GM21619 (cell line): ENCODE data around the gene IZUMO3.
"Not testable (repeated sequence)": the region's sequence is repeated elsewhere in the genome, so short reads cannot be mapped to it uniquely, and the experiment has no call there.

ENCODE experiments used
- ATAC-seq: cut with Tn5 transposase; IDR thresholded peaks from one replicate; pipeline ENCODE4 v1.9.1; 2021; ENCODE audit not compliant: unreplicated experiment

The IZUMO3 gene, protein sequence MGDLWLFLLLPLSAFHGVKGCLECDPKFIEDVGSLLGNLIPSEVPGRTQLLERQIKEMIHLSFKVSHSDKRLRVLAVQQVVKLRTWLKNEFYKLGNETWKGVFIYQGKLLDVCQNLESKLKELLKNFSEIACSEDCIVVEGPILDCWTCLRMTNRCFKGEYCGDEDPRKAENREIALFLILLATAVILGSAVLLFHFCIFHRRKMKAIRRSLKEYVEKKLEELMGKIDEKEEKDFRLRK

DNA sequence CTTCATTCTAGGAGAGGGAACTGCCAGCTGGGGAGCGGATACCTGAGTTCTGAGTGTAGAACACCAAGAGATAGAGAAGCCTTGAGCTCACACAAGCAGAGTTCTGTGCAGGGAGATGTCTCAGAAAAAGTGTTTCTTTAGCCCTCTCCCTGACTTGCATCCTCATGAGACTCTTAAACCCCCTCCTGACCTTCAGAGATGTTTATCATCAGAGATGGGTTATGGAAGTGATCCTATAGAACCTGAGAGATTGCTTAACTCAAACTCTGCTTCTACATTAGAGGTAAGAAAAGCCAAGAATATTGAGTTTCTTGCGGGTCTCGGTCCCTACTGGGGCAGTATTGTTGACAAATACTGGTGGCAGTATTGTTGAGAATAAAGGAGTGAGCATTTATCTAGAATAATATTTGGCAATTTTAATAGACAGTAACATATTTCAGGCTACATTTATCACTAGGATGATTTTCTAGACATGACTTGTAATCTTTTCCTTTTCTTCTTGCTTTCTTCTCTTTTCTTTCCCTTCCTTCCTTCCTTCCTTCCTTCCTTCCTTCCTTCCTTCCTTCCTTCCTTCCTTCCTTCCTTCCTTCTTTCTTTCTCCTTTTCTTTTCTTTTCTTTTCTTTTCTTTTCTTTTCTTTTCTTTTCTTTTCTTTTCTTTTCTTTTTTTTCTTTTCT lies at the start of gene IZUMO3:
IZUMO3 (minus strand) TSS at position 51 of the 676 bp plus-strand sequence. CDS start 248 bp downstream, outside the sequence.
- ATAC-seq, result no peak

DNA sequence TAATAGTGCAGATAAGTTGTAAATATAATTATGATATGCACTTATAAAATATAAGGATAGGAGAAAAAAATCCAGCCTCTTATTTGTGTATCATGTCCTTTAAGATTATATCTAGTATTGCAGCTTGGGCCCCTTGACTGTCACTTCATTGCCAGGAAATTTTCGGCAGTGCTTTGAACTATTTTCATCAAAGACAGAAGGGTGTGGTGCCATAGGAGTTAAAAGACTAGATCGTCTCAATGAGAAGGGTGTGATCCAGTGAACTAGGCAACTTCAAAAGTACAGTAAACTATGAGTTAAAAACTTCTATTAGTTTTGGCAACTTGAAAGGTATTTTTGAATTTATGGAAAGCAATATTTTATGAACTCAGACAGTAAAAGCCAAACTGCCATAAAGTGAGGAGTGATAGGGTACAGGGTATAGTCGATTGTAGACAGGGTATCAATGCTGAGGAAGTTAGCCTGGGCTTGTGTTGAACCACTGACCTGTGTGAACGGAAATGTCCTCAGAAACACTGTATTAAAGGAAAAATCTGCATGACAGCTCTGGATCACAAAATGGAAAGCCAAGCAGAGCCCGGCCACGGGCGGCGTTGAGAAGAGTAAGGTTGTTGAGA lies 48.6 kb upstream of the IZUMO3 start:
- no peak for ATAC-seq

DNA sequence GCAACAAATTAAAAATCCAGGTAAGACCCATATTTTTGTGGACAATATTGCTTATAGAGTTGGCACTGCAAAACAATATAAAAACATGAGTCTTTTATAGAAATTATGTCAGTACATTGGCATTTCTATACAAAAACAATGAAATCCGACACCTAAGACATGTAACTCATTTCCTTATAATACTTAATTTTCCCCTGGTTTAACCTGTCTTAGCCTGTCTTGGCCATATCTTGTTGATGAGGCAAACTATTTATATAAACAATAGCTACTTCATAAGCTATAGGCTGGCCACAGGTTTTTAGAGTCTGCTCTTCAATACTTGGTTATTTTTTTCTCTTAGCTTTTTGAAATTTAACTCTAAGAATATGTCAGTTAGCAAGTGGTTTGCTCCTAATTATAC lies 44.7 kb upstream of the IZUMO3 start:
- ATAC-seq, result no peak

DNA sequence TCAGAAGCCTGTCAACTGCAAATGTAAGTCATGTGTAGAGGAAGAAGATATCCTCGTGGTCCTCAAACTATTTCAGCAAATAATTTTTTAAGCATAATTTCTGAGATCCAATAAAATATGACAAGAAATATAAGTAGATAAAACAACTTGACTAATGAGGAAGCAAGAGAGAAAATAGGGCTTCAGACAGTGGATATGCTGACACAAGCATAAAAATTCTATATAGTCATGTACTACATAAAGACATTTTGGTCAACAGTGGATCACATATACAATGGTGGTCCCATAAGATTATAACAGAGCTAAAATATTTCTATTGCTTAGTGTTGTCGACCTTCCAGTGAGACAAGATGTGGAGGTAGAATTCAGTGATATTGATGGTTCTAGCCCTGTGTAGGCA lies 42.2 kb upstream of the IZUMO3 start:
- ATAC-seq, result no peak

DNA sequence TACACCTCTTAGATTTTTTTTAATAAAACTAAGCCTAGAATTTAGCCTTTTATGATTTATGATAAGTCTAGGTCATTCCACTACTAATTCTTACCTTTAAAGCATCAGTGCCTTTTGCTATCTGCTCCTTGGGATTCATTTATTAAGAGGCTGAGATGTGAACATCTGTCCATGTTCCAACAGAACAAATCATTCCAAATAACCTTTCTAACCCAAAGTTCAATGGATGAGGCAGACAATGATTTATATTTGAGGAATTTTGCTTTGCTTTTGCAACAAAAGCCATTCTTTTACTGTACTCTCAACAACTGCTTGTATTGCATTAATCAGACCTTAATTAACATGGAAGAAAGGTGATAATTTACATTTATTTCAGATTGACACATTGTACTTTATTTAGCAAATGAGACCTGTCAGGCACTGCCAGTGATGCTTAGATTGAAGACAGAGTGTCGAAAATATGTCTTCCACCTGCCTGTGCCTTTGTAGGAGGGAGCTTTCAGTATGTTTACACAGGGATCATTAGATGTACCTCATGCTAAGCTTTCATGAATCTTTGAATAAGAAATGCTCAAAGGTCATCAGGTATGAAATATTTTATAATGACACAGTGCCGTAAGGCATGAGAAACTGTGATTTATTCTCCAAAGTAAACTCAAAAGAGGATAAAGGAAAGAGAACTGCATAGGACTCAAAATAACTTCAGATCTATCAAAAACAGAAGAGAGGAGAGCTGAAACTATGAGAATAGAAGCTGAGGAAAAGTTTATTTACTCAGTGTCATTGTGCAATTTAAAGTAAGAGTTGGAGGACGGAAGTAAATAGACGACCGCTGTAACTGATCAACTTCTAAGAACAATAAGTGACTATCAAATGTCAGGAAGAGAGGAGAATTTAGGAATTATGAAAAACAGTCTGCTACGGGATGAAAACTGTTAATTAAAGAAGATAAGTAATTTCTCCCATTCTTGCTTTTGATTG lies 36.7 kb upstream of the IZUMO3 start:
- no peak for ATAC-seq

DNA sequence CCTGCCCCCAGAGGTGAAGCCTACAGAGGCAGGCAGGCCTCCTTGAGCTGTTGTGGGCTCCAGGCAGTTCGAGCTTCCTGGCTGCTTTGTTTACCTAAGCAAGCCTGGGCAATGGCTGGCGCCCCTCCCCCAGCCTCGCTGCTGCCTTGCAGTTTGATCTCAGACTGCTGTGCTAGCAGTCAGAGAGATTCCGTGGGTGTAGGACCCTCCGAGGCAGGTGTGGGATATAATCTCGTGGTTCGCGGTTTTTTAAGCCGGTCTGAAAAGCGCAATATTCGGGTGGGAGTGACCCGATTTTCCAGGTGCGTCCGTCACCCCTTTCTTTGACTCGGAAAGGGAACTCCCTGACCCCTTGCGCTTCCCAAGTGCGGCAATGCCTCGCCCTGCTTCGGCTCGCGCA lies 34.3 kb upstream of the IZUMO3 start:
- ATAC-seq, result not testable (repeated sequence)

DNA sequence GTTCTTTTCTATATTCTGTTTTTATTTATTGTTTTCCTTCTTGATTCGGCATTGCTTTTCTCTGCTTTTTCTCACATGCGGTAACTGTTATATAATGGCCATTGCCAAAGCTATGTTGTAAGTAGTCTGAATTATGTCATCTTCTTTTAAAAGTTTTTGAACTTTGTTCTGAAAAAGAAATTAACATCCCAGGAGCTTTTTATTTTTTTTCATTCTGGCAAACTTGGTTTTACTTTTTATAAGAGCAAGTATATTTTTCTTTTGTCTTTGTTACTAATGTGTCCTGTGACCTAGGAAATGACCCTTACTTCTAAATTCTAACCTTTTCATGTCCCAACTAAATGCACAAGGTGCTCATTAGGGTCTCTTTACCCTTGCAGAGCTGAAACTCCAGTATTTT lies 26.7 kb upstream of the IZUMO3 start:
- ATAC-seq, result no peak

DNA sequence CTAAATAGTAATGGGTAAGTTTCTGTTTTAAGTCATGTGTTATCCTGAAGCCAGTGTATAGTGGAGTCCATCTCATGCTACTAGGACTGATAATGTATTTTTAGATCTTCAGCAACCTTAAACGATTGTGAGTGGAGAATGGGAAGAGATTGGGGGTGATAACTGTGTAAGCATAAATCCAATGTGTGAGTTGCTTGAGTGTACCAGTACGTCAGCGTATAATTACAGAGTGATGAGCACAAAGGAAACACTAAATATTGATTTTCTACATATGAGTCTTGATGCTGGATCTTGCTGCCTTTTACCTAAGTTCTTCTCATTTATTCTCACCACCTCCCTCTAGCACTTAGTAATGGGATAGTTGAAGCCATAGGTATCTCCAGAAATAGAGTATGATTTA lies 16.3 kb upstream of the IZUMO3 start:
- no peak for ATAC-seq

DNA sequence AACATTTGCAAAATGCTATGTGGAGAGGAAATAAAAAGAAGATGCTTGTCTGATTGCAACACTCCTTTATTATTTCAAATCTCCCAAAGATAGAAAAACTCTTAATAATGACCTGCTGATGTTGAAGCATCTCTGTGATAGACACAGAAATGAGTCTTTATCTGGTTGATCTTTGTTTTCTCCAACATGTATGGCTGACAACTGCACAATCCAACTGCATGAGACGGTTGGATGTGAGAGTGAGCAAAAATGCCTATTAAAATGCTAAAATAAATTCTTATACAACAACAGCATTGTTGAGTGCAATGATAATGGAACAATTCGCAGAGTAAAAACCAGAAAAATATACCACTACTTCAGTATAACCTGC lies 7.5 kb upstream of the IZUMO3 start:
- no peak for ATAC-seq

DNA sequence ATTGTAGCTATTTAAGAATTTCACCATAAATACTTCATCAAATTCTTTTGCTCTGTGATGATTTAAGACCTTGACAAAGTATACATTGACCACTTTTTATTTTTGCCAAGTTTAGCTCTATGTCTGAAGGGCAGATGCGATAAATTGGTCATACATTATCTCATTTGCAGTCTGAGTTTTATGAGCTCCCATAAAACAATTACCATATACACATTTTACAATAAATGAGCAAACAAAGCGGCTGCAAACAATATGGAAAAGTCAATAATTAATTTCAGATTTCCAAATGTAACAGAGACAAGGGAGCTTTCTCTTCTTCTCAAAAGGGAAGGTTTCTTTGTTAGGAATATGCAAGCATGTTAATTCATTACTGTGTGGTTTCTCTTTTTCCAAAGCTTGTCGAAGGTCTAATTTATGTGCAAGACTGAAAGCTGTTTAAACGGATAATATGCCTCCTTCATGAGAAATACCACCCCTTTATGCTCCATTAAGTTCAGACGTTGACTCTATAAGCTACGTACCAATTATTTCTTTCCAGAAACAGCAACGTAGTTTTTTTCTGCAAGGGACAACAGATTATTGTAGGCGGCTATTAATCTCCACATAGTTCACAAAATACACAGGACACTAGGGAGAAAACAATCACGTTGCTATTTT lies 7.0 kb upstream of the IZUMO3 start:
- ATAC-seq, result no peak

DNA sequence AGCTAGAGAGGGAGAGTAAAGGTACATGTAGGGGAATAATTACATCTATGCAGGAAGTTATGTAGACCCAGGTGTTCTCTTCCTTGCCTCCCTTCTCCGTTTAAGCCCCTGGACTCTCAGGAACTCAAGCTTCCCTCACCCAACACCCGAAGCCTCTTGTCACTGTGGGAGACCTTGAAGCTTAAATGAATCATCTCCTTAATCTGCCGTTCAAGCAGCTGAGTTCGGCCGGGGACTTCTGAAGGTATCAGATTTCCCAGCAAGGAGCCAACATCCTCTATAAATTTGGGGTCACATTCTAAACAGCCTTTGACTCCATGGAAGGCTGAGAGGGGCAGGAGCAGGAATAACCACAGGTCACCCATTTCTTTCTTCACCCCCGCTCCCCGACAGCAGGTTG lies 412 bp downstream of the IZUMO3 start:
- ATAC-seq, result no peak

DNA sequence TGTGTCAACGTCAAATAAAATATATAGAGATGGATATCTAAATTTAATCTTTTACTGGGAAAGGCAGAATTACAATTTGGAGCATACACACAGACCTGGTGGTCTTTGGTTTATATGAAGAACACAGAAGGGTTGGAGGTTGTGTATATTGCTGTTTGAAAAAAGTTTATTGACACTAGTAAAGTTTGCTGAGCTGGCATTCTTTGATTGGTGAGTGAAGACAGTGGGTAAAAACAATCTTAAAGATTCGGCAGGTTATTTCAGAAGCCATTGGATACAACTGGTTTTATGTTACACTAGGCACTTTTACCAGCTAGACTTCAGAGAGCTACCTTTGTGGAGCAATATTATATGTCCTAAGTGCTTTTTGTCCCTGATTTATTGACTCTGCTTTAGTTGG lies 27.2 kb downstream of the IZUMO3 start:
- ATAC-seq, result no peak

DNA sequence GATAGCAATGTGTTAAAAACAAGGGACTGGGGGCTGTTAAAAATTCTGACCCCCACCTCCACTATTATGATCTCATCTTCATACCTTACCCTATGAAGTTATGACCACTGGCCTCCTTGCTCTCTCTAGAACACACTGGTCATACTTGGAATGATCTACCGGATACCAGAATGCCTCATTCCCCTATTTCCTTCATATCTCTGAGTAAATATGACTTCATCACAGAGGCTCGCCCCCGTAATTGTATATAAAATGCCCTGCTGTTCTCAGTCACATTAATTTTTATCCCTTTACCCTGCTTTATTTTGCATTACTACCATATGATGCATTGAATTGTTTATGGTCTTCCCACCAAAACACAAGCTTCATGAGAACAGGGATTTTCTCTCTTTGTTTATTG lies 29.2 kb downstream of the IZUMO3 start:
- no peak for ATAC-seq

DNA sequence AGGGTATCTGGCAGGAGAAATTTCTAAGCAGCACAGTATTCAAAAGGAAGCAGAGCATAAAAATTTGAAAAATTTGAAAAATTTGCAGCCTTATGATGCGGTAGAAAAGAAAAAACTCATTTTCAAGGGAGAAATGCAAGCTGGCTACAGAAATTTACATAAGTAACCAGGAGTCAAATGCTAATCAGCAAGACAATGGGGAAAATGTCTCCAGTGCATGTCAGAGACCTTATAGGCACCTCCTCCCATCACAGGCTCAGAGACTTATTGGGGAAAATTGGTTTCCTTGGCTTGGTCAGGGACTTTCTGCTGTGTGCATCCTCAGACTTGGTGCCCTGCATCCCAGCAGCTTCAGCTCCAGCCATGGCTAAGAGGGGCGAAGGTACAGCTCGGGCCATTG lies 35.8 kb downstream of the IZUMO3 start:
- ATAC-seq, result no peak

DNA sequence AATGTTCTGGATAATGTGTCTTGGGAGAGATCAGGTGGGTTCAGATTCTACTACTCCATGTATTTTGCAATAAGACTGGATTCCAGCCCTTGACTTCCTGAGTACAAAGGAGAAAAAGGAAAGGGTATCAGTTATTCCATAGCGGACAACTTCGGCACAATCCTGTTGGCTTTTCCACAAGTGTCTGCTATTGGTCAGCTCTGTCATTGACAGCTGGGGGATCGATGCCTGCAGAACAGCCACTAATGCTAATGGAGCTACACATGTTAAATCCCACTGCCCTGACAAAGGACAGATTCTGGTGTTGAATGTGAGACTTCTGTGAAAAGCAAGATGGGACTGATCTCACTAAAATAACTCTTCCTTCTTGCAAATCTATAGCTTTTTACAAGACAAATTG lies 41.2 kb downstream of the IZUMO3 start:
- no peak for ATAC-seq

DNA sequence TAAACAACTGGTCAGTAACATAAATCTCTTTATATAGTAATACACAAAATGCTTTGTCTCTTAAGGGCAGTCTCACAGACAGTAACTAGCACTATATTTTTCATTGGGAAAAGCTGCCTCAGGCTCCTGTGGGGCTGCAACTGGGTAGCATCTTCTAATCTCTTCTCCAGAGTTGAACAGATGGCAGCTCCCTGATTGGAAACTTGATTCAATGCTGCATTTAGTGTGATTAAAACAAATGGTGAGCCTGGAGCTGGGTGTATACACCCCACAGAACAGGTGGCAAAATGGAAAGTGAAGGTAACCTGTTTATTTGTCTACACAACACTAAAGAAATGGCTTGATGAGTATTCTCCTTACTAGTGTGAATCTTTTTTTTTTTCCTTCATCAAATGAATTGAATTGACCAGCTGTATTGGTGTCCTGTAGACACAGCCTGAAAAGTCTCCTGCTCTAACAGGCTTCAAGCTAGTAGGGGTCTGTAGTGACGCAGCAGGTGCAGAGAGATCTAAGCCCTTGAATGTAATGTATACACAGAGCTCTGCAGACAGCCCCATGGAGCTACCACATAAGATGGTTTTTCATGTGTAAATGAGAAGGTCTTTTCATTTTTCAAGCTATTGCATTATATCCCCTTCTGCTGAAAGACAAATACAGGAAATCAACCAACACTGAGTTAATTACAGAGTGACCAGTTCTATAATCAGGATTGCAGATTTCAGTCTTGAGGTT lies 43.3 kb downstream of the IZUMO3 start:
- no peak for ATAC-seq

DNA sequence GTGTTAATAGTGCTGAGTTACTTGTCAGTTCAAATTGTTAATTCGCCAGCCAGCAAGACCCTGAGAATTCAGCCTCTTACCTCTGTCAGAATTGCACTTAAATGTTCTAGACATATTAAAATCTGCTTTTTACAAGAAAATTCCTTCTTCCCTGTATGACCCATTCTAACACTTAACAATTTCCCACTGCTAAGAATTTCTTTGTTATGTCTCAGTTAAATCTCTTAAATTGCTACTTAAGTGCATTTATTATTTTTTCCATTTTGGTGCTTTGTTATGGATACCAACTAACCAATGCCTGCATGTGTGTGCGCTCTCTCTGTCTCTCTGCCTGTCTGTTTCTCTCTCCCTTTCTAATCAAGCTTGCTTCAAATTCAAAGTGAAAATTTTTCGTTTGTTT lies 44.9 kb downstream of the IZUMO3 start:
- ATAC-seq, result no peak

DNA sequence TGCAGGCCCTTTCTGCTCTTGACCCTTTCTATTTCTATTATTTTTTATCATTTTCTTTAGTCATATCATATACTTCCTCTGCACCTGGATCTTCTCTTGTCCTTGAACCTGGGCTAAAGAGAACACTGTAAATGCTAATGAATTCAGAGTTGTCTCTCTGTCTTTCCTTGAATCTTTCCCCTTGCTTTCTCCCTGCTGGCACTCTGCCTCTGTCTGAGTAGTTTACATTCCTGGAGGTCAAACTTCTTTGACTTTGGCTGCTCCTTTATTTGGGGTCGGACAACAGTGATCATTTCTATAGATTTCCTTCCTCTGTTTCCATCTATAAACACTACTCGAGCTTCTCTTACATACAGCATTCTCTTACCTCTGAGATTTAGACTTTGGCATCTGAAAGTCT lies 47.1 kb downstream of the IZUMO3 start:
- ATAC-seq, result no peak

DNA sequence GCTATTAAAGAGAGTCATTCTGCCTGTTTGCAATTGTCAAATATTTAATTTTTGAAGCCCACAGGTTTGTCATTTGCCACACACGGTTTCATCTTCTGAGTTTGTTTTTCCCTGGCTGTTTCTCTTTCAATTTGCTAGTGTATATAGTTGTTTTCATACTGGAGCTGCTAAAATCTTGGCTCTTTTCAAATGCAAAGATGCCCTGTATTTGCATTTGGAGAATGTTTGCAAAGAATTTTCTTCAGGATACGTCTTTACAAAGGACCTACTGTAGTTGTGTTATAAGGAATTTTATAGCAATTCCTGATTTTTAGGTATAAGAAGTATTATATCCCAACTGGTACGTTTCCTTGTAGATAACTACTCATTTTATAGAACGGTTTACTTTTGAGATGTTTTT lies 48.0 kb downstream of the IZUMO3 start:
- no peak for ATAC-seq
